Mesendoderm (in vitro differentiated cells): ENCODE data around the gene PRKCB.

Source experiments
- DNase-seq: peaks from one replicate; pipeline ENCODE4 v3.0.0; 2013
- H2AK5ac ChIP-seq: 2 replicates; pipeline ENCODE4 v1.6.1; 2013; ENCODE audit warnings: low read length, inconsistent platforms
- H2BK120ac ChIP-seq: 2 replicates; pipeline ENCODE4 v1.6.1; 2013; ENCODE audit warnings: low read depth, mild to moderate bottlenecking, low read length, moderate library complexity, mixed read lengths
- H2BK15ac ChIP-seq: replicated peaks from 2 replicates; pipeline ENCODE4 v1.6.1; 2013; ENCODE audit warnings: low read depth, mild to moderate bottlenecking, moderate library complexity
- H2BK5ac ChIP-seq: 2 replicates; pipeline ENCODE4 v1.6.1; 2013; ENCODE audit warnings: low read length, inconsistent platforms
- H3K18ac ChIP-seq: 2 replicates; pipeline ENCODE4 v1.6.1; 2013; ENCODE audit warnings: mild to moderate bottlenecking, low read length, mixed read lengths
- H3K23ac ChIP-seq: one replicate; pipeline ENCODE4 v1.6.1; 2013; ENCODE audit warnings: low read length
- H3K27ac ChIP-seq: 2 replicates; pipeline ENCODE4 v1.5.1; 2013; ENCODE audit warnings: low read depth, mild to moderate bottlenecking, inconsistent platforms, low read length, moderate library complexity
- H3K27me3 ChIP-seq: 2 replicates; pipeline ENCODE4 v1.6.1; 2013; ENCODE audit warnings: low read length, control low read depth, mild to moderate bottlenecking, inconsistent platforms; ENCODE audit not compliant: insufficient read depth, poor library complexity
- H3K36me3 ChIP-seq: 2 replicates; pipeline ENCODE4 v1.6.1; 2013; ENCODE audit warnings: low read length, inconsistent platforms; ENCODE audit not compliant: control insufficient read depth, insufficient read depth
- H3K4ac ChIP-seq: one replicate; pipeline ENCODE4 v1.6.1; 2013; ENCODE audit warnings: low read depth, mild to moderate bottlenecking, low read length, moderate library complexity
- H3K4me1 ChIP-seq: 2 replicates; pipeline ENCODE4 v1.6.1; 2013; ENCODE audit warnings: low read depth, low read length, inconsistent platforms; ENCODE audit not compliant: control insufficient read depth
- H3K4me2 ChIP-seq: 2 replicates; pipeline ENCODE4 v1.6.1; 2013; ENCODE audit warnings: low read length
- H3K4me3 ChIP-seq: 2 replicates; pipeline ENCODE4 v1.5.1; 2013; ENCODE audit warnings: mild to moderate bottlenecking, low read length
- H3K56ac ChIP-seq: one replicate; pipeline ENCODE4 v1.6.1; 2013; ENCODE audit warnings: low read length
- H3K79me1 ChIP-seq: 2 replicates; pipeline ENCODE4 v1.6.1; 2013; ENCODE audit warnings: low read length, inconsistent platforms
- H3K79me2 ChIP-seq: 2 replicates; pipeline ENCODE4 v1.6.1; 2013; ENCODE audit warnings: mild to moderate bottlenecking, low read length; ENCODE audit not compliant: control insufficient read depth, insufficient read depth
- H3K9ac ChIP-seq: 2 replicates; pipeline ENCODE4 v1.6.1; 2013; ENCODE audit warnings: low read length, inconsistent platforms
- H4K5ac ChIP-seq: one replicate; pipeline ENCODE4 v1.6.1; 2013; ENCODE audit warnings: low read length
- H4K8ac ChIP-seq: one replicate; pipeline ENCODE4 v1.6.1; 2013; ENCODE audit warnings: low read depth, mild to moderate bottlenecking, control low read depth, low read length, moderate library complexity
- WGBS: extraction: QIAGEN DNeasy Blood & Tissue Kit; methylation state at CpG from one replicate; pipeline ENCODE4 v1.1.7; 2013; ENCODE audit warnings: low lambda C conversion rate, missing lambda C conversion rate; ENCODE audit not compliant: insufficient coverage; ENCODE audit errors: extremely low coverage; 5-methylcytosine and 5-hydroxymethylcytosine counted together

The PRKCB gene

DNA sequence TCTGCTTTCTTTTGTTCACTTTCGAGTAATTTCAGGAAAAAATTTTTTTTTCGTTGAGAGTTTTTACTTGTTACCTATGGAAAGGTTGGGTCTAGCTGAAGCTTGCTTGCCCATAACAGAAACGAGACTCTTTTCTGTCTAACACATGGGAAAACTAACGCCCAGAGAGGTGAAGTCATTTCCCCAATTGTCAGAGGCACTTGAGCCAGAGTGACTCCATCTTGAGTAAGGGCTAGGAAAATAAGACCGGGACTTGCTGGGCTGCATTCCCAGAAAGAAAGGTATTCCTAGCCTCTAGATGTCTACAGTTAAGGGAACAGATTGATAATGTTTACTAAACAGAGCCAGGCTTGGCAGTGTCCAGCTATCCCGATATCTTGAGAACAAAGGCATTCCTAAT lies 26.8 kb downstream of the PRKCB start:
- Histone ChIP-seq H2BK120ac (no peak overlapping the region), H3K56ac (no peak overlapping the region), H3K4ac (no peak overlapping the region), H3K4me2 (no peak overlapping the region), H3K18ac (no peak overlapping the region), H3K79me1 (no peaks in the 10 kb centered on the region), H4K8ac (no peak overlapping the region), H3K27ac (no peak overlapping the region), H2AK5ac (no peak overlapping the region), H2BK5ac (no peak overlapping the region), H3K4me3 (no peak overlapping the region), H3K36me3 (no peaks in the 10 kb centered on the region), H3K4me1 (peaks cover 2% of the 10 kb centered on the region), H3K79me2 (no peaks in the 10 kb centered on the region), H3K9ac (no peak overlapping the region), H3K27me3 (peaks cover 30% of the 10 kb centered on the region), H3K23ac (no peak overlapping the region), H4K5ac (no peak overlapping the region), H2BK15ac (no peak overlapping the region)
- no CpG with 5 or more reads among the region's 6 CpGs for WGBS
- no peak for DNase-seq

DNA sequence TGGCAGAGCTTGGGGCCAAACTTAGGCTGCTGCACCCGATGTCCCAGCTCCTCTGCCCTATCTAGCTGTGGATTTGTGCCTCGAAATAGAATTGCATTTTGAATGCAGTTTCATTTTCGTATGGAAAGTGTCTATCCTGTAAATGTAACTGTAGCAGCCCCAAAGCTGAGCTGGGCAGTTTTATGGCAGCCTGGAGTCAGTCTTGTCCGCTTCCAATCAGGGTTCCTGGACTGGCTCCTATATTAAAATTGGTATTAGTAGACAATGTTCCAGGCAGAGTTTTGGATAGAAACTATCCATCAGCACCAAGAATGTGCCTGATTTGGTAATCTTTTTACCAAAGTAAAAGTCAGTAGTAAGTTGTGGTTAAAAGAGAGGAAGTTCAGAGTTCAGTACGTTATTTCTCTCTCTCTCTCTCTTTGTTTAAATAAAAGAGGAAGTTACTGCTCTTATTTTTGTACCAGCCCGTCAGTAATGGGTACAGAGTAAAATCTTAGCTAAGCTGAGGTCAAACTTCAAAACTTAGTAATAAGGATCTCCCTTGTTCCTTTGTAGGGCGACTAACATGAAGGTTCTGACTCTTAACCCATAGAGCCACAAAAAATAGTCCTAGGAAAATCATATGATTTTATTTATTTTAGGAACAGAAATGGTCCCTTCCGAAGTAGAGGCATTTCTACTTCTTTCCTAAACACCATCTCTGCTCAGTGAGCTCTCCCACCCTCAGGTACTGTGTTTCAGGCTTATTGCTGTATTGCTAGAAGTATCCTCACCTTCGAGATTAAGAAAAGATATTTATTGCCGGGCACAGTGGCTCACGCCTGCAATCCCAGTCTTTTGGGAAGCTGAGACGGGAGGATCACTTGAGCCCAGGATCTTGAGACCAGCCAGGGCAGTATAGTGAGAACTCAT lies 28.0 kb downstream of the PRKCB start:
- no peak for DNase-seq
- H3K79me2 ChIP-seq = no peaks in the 10 kb centered on the region
- H2AK5ac ChIP-seq = no peak overlapping the region
- no peak overlapping the region for H3K18ac ChIP-seq
- no peak overlapping the region for H3K9ac ChIP-seq
- WGBS = no CpG with 5 or more reads among the region's 12 CpGs
- no peak overlapping the region for H3K4ac ChIP-seq
- H3K23ac ChIP-seq = no peak overlapping the region
- no peak overlapping the region for H3K4me3 ChIP-seq
- no peak overlapping the region for H2BK15ac ChIP-seq
- no peak overlapping the region for H2BK120ac ChIP-seq
- H3K56ac ChIP-seq = no peak overlapping the region
- H3K4me2 ChIP-seq = no peak overlapping the region
- H3K36me3 ChIP-seq = no peaks in the 10 kb centered on the region
- no peaks in the 10 kb centered on the region for H3K79me1 ChIP-seq
- peaks cover 36% of the 10 kb centered on the region for H3K27me3 ChIP-seq
- peaks cover 2% of the 10 kb centered on the region for H3K4me1 ChIP-seq
- H4K5ac ChIP-seq = no peak overlapping the region
- H4K8ac ChIP-seq = no peak overlapping the region
- H3K27ac ChIP-seq = no peak overlapping the region
- no peak overlapping the region for H2BK5ac ChIP-seq

DNA sequence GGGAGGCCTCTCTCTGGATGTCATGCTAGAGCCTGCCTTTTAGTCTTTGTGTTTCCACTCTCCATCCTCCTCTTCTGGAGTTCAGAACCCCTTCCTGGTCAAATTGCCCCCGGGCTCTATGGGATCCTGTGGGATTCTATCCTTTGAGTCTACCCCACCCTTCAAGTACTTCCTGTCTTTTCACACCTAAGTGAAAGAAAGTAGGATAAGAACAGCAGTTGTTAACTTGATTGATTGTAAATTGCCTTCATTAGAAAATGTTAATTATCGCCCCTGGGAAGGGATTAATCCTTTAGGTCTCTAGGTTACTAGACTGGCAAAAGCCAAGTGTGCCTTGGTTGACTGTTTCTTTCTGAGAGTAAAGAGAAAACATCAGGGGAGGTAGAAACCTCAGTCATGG lies 30.1 kb downstream of the PRKCB start:
- Histone ChIP-seq H3K4ac (no peak overlapping the region), H3K4me2 (no peak overlapping the region), H4K5ac (no peak overlapping the region), H2BK5ac (no peak overlapping the region), H3K56ac (no peak overlapping the region), H3K79me2 (no peaks in the 10 kb centered on the region), H2AK5ac (no peak overlapping the region), H3K4me3 (no peak overlapping the region), H2BK15ac (no peak overlapping the region), H3K23ac (no peak overlapping the region), H4K8ac (no peak overlapping the region), H3K18ac (no peak overlapping the region), H3K27ac (no peak overlapping the region), H3K79me1 (no peaks in the 10 kb centered on the region), H3K27me3 (peaks cover 32% of the 10 kb centered on the region), H3K36me3 (no peaks in the 10 kb centered on the region), H2BK120ac (no peak overlapping the region), H3K9ac (no peak overlapping the region), H3K4me1 (peaks cover 2% of the 10 kb centered on the region)
- peak; percentile 69 for DNase-seq
- WGBS = no CpG with 5 or more reads among the region's 2 CpGs

GRCh38 chr16:23866621-23867020 lies 30.8 kb downstream of the PRKCB start:
- Histone ChIP-seq H3K4me3 (no peak overlapping the region), H3K9ac (no peak overlapping the region), H2BK5ac (no peak overlapping the region), H2BK15ac (no peak overlapping the region), H3K4me2 (no peak overlapping the region), H3K4me1 (peaks cover 2% of the 10 kb centered on the region), H2AK5ac (no peak overlapping the region), H3K18ac (no peak overlapping the region), H4K5ac (no peak overlapping the region), H3K79me1 (no peaks in the 10 kb centered on the region), H3K36me3 (no peaks in the 10 kb centered on the region), H3K27me3 (peaks cover 32% of the 10 kb centered on the region), H3K27ac (no peak overlapping the region), H3K4ac (no peak overlapping the region), H3K56ac (no peak overlapping the region), H3K79me2 (no peaks in the 10 kb centered on the region), H2BK120ac (no peak overlapping the region), H3K23ac (no peak overlapping the region), H4K8ac (no peak overlapping the region)
- DNase-seq = no peak
- no CpG with 5 or more reads among the region's 4 CpGs for WGBS

DNA sequence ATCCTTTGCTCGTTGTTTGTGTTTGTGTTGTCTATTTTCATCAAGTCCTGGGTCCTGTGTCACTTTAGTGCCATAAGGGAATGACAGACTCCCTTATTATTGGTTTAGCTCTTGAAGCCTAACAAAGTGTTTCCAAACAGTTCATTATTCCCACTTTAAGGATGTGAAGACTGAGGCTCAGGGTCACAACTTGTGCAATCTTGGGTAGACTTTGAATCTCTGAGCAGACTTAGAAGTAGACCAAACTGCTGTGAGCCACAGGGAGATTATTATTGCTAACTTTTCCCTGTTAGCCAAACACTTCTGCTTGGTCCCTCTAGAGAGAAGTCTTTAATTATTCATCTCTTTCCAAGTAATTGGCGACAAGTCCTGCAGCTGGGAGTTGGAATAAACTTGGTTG lies 31.8 kb downstream of the PRKCB start:
- no CpG with 5 or more reads among the region's 2 CpGs for WGBS
- peaks cover 2% of the 10 kb centered on the region for H3K4me1 ChIP-seq
- H4K8ac ChIP-seq = no peak overlapping the region
- H3K4ac ChIP-seq = no peak overlapping the region
- H3K27ac ChIP-seq = no peak overlapping the region
- H3K4me3 ChIP-seq = no peak overlapping the region
- no peak overlapping the region for H2BK5ac ChIP-seq
- H4K5ac ChIP-seq = no peak overlapping the region
- H2AK5ac ChIP-seq = no peak overlapping the region
- H3K18ac ChIP-seq = no peak overlapping the region
- peaks cover 25% of the 10 kb centered on the region for H3K27me3 ChIP-seq
- no peak overlapping the region for H3K23ac ChIP-seq
- H3K9ac ChIP-seq = no peak overlapping the region
- no peaks in the 10 kb centered on the region for H3K79me2 ChIP-seq
- no peaks in the 10 kb centered on the region for H3K79me1 ChIP-seq
- no peak overlapping the region for H2BK120ac ChIP-seq
- no peaks in the 10 kb centered on the region for H3K36me3 ChIP-seq
- H3K56ac ChIP-seq = no peak overlapping the region
- no peak for DNase-seq
- H2BK15ac ChIP-seq = no peak overlapping the region
- H3K4me2 ChIP-seq = no peak overlapping the region

GRCh38 chr16:23868136-23868535 lies 32.4 kb downstream of the PRKCB start:
- no peak overlapping the region for H4K5ac ChIP-seq
- H3K79me2 ChIP-seq = no peaks in the 10 kb centered on the region
- H3K4ac ChIP-seq = no peak overlapping the region
- no peak overlapping the region for H3K56ac ChIP-seq
- no peak for DNase-seq
- no peak overlapping the region for H2AK5ac ChIP-seq
- H3K4me2 ChIP-seq = no peak overlapping the region
- no peak overlapping the region for H3K4me3 ChIP-seq
- no peak overlapping the region for H2BK120ac ChIP-seq
- H4K8ac ChIP-seq = no peak overlapping the region
- no peak overlapping the region for H3K27ac ChIP-seq
- no peaks in the 10 kb centered on the region for H3K36me3 ChIP-seq
- H2BK5ac ChIP-seq = no peak overlapping the region
- H3K9ac ChIP-seq = no peak overlapping the region
- H3K79me1 ChIP-seq = no peaks in the 10 kb centered on the region
- WGBS = no CpG with 5 or more reads among the region's 1 CpG
- no peak overlapping the region for H2BK15ac ChIP-seq
- H3K23ac ChIP-seq = no peak overlapping the region
- H3K4me1 ChIP-seq = peaks cover 2% of the 10 kb centered on the region
- no peak overlapping the region for H3K18ac ChIP-seq
- peaks cover 24% of the 10 kb centered on the region for H3K27me3 ChIP-seq
